Mesenchymal stem cell (in vitro differentiated cells and primary cell): ENCODE measurements around the gene HECTD2. TPM values are rescaled to one million over a fixed set of nuclear protein-coding genes. Genes with fewer than 3 reads are reported as not detected.
"Not testable (repeated sequence)": the region's sequence is repeated elsewhere in the genome, so short reads cannot be mapped to it uniquely, and the experiment has no call there.

Experiments used
- DNase-seq: peaks from one replicate; pipeline ENCODE4 v3.0.0-alpha.2; 2013
- H2AFZ ChIP-seq: one replicate; pipeline ENCODE4 v1.6.1; 2013; ENCODE audit warnings: low read depth, mild to moderate bottlenecking, control low read depth, inconsistent platforms, low read length, moderate library complexity
- H2AK5ac ChIP-seq: 2 replicates; pipeline ENCODE4 v1.6.1; 2013; ENCODE audit warnings: low read length, moderate library complexity, mild to moderate bottlenecking, inconsistent platforms; ENCODE audit not compliant: severe bottlenecking
- H2BK120ac ChIP-seq: one replicate; pipeline ENCODE4 v1.6.1; 2013; ENCODE audit warnings: low read depth, mild to moderate bottlenecking, inconsistent platforms, low read length, moderate library complexity
- H2BK12ac ChIP-seq, 2 experiments: one replicate each; pipeline ENCODE4 v1.6.1; 2013; ENCODE audit warnings: inconsistent platforms in 2 of 2, low read length in 2 of 2, mild to moderate bottlenecking in 2 of 2, moderate library complexity in 2 of 2, control low read depth in 1 of 2
- H2BK15ac ChIP-seq: one replicate; pipeline ENCODE4 v1.6.1; 2013; ENCODE audit warnings: mild to moderate bottlenecking, low read depth, inconsistent platforms; ENCODE audit not compliant: poor library complexity, severe bottlenecking
- H2BK5ac ChIP-seq: 2 replicates; pipeline ENCODE4 v1.6.1; 2013; ENCODE audit warnings: low read depth, mild to moderate bottlenecking, low read length, control low read depth, inconsistent platforms; ENCODE audit not compliant: poor library complexity, severe bottlenecking
- H3K14ac ChIP-seq, 2 experiments: one replicate each; pipeline ENCODE4 v1.6.1; 2013; ENCODE audit warnings: inconsistent platforms in 2 of 2, low read length in 2 of 2, control low read depth in 1 of 2, mild to moderate bottlenecking in 1 of 2, moderate library complexity in 1 of 2
- H3K18ac ChIP-seq, 2 experiments: one replicate each; pipeline ENCODE4 v1.6.1; 2013; ENCODE audit warnings: inconsistent platforms in 2 of 2, low read length in 2 of 2, control low read depth in 1 of 2, low read depth in 1 of 2, mild to moderate bottlenecking in 1 of 2
- H3K23ac ChIP-seq, 2 experiments: one replicate each; pipeline ENCODE4 v1.6.1; 2013; ENCODE audit warnings: inconsistent platforms in 2 of 2, low read length in 2 of 2, mild to moderate bottlenecking in 2 of 2, moderate library complexity in 2 of 2, control low read depth in 1 of 2
- H3K27ac ChIP-seq: 2 replicates; pipeline ENCODE4 v1.5.1; 2013; ENCODE audit warnings: mild to moderate bottlenecking, moderate library complexity, low read length, control low read depth, inconsistent platforms; ENCODE audit not compliant: poor library complexity, severe bottlenecking
- H3K27me3 ChIP-seq, 2 experiments: 2 replicates each; pipeline versions ENCODE4 v1.6.1 to v1.7.0; 2013; ENCODE audit warnings: low read length in 2 of 2, mild to moderate bottlenecking in 2 of 2, moderate library complexity in 2 of 2, control low read depth in 1 of 2, inconsistent platforms in 1 of 2; ENCODE audit not compliant: control insufficient read depth in 1 of 2, insufficient read depth in 1 of 2
- H3K36me3 ChIP-seq, 2 experiments: 2 replicates each; pipeline versions ENCODE4 v1.6.1 to v1.7.0; 2013; ENCODE audit warnings: low read length in 2 of 2, control low read depth in 1 of 2, inconsistent platforms in 1 of 2, low read depth in 1 of 2, mild to moderate bottlenecking in 1 of 2; ENCODE audit not compliant: insufficient read depth in 2 of 2, control insufficient read depth in 1 of 2
- H3K4ac ChIP-seq, 2 experiments: one replicate each; pipeline ENCODE4 v1.6.1; 2013; ENCODE audit warnings: inconsistent platforms in 2 of 2, low read length in 2 of 2, mild to moderate bottlenecking in 2 of 2, moderate library complexity in 2 of 2, control low read depth in 1 of 2, low read depth in 1 of 2
- H3K4me1 ChIP-seq: 2 replicates; pipeline ENCODE4 v1.6.1; 2013; ENCODE audit warnings: low read depth, low read length, control low read depth; ENCODE audit not compliant: control insufficient read depth, insufficient read depth
- H3K4me2 ChIP-seq: 2 replicates; pipeline ENCODE4 v1.6.1; 2013; ENCODE audit warnings: low read length, mild to moderate bottlenecking, inconsistent platforms; ENCODE audit not compliant: poor library complexity, severe bottlenecking
- H3K4me3 ChIP-seq, 2 experiments: 2 replicates each; pipeline versions ENCODE4 v1.5.1 to v1.7.0; 2013; ENCODE audit warnings: low read length in 2 of 2, mild to moderate bottlenecking in 2 of 2, control low read depth in 1 of 2, low read depth in 1 of 2; ENCODE audit not compliant: insufficient read depth in 1 of 2
- H3K79me1 ChIP-seq: replicated peaks from 2 replicates; pipeline ENCODE4 v1.6.1; 2013; ENCODE audit warnings: mild to moderate bottlenecking, control low read depth, low read length, inconsistent platforms; ENCODE audit not compliant: poor library complexity, severe bottlenecking
- H3K9ac ChIP-seq: 2 replicates; pipeline ENCODE4 v1.7.0; 2013; ENCODE audit warnings: mild to moderate bottlenecking, low read length, moderate library complexity
- H3K9me3 ChIP-seq: 2 replicates; pipeline ENCODE4 v1.7.0; 2013; ENCODE audit warnings: mild to moderate bottlenecking, low read length; ENCODE audit not compliant: control insufficient read depth
- H4K8ac ChIP-seq: one replicate; pipeline ENCODE4 v1.6.1; 2013; ENCODE audit warnings: inconsistent platforms, mild to moderate bottlenecking, low read length, moderate library complexity
- H4K91ac ChIP-seq: one replicate; pipeline ENCODE4 v1.6.1; 2013; ENCODE audit warnings: mild to moderate bottlenecking, low read length, inconsistent platforms
- WGBS: methylation state at CpG from one replicate; pipeline ENCODE4 v1.1.7; 2013; ENCODE audit warnings: mixed read lengths; 5-methylcytosine and 5-hydroxymethylcytosine counted together
- polyA plus RNA-seq, 2 experiments: library from polyadenylated mRNA; stranded (reverse); fragments of 200-250 nt; gene quantifications; one replicate each; pipeline ENCODE4 v1.2.3, GENCODE V29; 2013

HECTD2 gene, protein sequence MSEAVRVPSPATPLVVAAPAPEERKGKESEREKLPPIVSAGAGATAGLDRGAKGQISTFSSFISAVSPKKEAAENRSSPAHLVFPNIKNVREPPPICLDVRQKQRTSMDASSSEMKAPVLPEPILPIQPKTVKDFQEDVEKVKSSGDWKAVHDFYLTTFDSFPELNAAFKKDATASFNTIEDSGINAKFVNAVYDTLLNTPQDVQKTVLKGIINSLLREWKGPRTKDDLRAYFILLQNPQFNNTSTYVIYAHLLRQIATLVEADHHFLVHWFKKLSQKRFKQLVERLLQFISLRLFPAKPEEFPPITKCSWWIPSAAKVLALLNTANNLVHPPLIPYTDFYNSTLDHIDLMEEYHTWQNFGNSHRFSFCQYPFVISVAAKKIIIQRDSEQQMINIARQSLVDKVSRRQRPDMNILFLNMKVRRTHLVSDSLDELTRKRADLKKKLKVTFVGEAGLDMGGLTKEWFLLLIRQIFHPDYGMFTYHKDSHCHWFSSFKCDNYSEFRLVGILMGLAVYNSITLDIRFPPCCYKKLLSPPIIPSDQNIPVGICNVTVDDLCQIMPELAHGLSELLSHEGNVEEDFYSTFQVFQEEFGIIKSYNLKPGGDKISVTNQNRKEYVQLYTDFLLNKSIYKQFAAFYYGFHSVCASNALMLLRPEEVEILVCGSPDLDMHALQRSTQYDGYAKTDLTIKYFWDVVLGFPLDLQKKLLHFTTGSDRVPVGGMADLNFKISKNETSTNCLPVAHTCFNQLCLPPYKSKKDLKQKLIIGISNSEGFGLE
- 6.3 TPM for polyA plus RNA-seq (2013, experiment 1 of 2)
- polyA plus RNA-seq (2013, experiment 2 of 2): 6.7 TPM

DNA sequence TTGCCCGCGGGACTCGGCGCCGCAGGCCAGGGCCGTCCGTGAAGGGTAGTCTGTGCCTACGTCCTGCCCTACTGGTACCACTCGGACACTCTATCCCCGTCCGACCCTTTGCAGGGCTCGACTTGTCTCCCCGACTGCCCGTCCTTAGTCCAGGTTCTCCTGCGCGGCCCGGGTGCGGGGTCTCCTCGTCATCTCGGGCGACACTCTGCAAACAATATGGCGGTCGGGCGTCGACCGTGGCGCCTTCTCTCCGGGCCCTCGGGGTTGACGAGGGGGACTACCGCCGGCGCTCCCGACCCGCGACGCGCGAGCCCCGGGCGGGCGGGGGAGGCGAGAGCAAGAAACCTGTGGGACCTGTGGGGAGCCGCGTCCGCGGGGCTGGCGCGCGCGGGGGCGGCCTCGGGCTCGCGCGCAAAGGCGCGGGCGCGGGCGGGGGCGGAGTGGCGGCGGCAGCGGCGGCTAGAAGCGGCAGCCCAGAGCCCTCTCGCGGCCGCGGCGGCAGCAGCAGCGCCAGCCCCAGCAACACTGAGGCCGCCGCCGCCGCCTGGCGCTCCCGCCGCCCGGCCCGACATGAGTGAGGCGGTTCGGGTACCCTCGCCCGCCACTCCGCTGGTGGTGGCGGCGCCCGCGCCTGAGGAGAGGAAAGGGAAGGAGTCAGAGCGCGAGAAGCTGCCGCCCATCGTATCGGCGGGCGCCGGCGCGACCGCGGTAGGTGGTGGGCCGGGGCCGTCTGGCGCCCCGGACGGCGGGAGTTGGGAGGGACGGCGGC lies at the start of gene HECTD2:
TSS of gene HECTD2 (plus strand) at position 476 of the 769 bp plus-strand sequence. CDS start at position 571, 95 bp downstream.
- Histone ChIP-seq H3K14ac (peak within 1 kb of the TSS; percentile 76 to 99), H2BK5ac (peak within 1 kb of the TSS; percentile 99), H3K4ac (peak within 1 kb of the TSS; percentile 75 to 100), H4K91ac (peak within 1 kb of the TSS; percentile 85), H2AFZ (peak within 1 kb of the TSS; percentile 91), H3K4me3 (peak within 1 kb of the TSS; percentile 93 to 95), H3K18ac (peak within 1 kb of the TSS; percentile 99 to 100), H3K9ac (peak within 1 kb of the TSS; percentile 99), H3K27ac (peak within 1 kb of the TSS; percentile 97), H4K8ac (peak within 1 kb of the TSS; percentile 100), H2AK5ac (peak within 1 kb of the TSS; percentile 54), H3K79me1 (peaks cover 3% of the 10 kb centered on the region), H3K4me2 (peak within 1 kb of the TSS; percentile 81), H2BK12ac (peak within 1 kb of the TSS; percentile 38 to 86), H3K23ac (peak within 1 kb of the TSS in 1 of 2 experiments; percentile 98), H3K4me1 (peaks cover 3% of the 10 kb centered on the region), H2BK15ac (peak within 1 kb of the TSS; percentile 88), H3K36me3 (no peaks in the 10 kb centered on the region), H3K27me3 (no peaks in the 10 kb centered on the region), H3K9me3 (no peaks in the 10 kb centered on the region), H2BK120ac (peak within 1 kb of the TSS; percentile 95)
- under 1% methylated on average over 92 of the region's 111 CpGs for WGBS
- peak; percentile 80 for DNase-seq

DNA sequence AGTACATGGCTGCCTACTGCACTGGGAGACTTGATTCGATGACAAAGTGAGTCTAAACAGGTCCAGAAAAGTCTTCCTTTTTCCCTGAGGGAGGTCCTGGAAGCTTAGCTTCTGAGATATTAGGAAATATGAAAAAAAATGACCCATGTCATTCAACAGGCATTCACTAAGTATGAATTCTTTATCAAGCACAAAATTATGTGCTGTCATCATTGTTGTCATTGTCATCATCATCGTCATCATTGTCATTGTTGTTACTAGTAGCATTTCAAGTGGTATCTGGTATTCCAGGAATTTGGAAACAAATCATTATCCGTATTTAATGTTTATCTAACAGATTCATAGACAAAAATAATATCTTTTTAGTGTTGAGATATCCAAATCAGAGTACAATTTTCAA lies 49.7 kb upstream of the HECTD2 start:
- no peak overlapping the region for H3K4ac ChIP-seq
- no peak overlapping the region for H4K91ac ChIP-seq
- H4K8ac ChIP-seq: no peak overlapping the region
- no peak overlapping the region for H3K23ac ChIP-seq
- H2BK5ac ChIP-seq: no peak overlapping the region
- H2BK15ac ChIP-seq: no peak overlapping the region
- no peaks in the 10 kb centered on the region for H3K79me1 ChIP-seq
- peaks cover 0 to 14% of the 10 kb centered on the region in 2 experiments for H3K27me3 ChIP-seq
- no peak overlapping the region for H3K9ac ChIP-seq
- no peak overlapping the region for H2AFZ ChIP-seq
- H3K27ac ChIP-seq: no peak overlapping the region
- H3K4me1 ChIP-seq: no peaks in the 10 kb centered on the region
- no peak overlapping the region for H3K4me2 ChIP-seq
- H3K9me3 ChIP-seq: no peaks in the 10 kb centered on the region
- no peak overlapping the region for H3K4me3 ChIP-seq
- H3K18ac ChIP-seq: no peak overlapping the region
- no peaks in the 10 kb centered on the region for H3K36me3 ChIP-seq
- H3K14ac ChIP-seq: no peak overlapping the region
- H2AK5ac ChIP-seq: no peak overlapping the region
- H2BK12ac ChIP-seq: no peak overlapping the region
- no peak overlapping the region for H2BK120ac ChIP-seq
- DNase-seq: no peak
- WGBS: 83% methylated on average over 1 of the region's 3 CpGs

DNA sequence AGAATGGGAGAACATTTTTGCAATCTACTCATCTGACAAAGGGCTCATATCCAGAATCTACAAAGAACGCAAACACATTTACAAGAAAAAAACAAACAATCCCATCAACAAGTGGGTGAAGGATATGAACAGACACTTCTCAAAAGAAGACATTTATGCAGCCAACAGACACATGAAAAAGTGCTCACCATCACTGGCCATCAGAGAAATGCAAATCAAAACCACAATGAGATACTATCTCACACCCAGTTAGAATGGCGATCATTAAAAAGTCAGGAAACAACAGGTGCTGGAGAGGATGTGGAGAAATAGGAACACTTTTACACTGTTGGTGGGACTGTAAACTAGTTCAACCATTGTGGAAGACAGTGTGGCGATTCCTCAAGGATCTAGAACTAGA lies 44.6 kb upstream of the HECTD2 start:
- H2AFZ ChIP-seq, H2BK5ac ChIP-seq, H3K79me1 ChIP-seq, H4K91ac ChIP-seq, H3K27ac ChIP-seq, H3K4me2 ChIP-seq, H3K4ac ChIP-seq, H3K9me3 ChIP-seq, DNase-seq, H3K14ac ChIP-seq, H2BK15ac ChIP-seq, H3K4me1 ChIP-seq, H4K8ac ChIP-seq, H2BK120ac ChIP-seq, H3K9ac ChIP-seq, H3K36me3 ChIP-seq, H2BK12ac ChIP-seq, H3K18ac ChIP-seq, H3K27me3 ChIP-seq, H3K4me3 ChIP-seq, H2AK5ac ChIP-seq, H3K23ac ChIP-seq: not testable (repeated sequence)
- WGBS: 92% methylated on average over 1 of the region's 3 CpGs
